SK-N-MC (cell line): Measurements from ENCODE around the gene TP53.

Experiments used
- DNase-seq: peaks from one replicate; pipeline ENCODE4 v3.0.0-alpha.2; 2011; ENCODE audit warnings: low read depth, low spot score
- H3K27ac ChIP-seq: fragments of 200-600 bp; sonication (generic); 2 replicates; pipeline ENCODE4 v1.5.1; 2016; ENCODE audit warnings: mixed run types
- H3K36me3 ChIP-seq: fragments of 200-600 bp; sonication (generic); 2 replicates; pipeline ENCODE4 v1.6.1; 2017; ENCODE audit warnings: antibody characterized with exemption, low read length, mixed read lengths; ENCODE audit not compliant: insufficient read depth
- H3K4me3 ChIP-seq: fragments of 200-600 bp; sonication (generic); 2 replicates; pipeline ENCODE4 v1.5.1; 2016
- H3K9ac ChIP-seq: fragments of 200-600 bp; sonication (generic); 2 replicates; pipeline ENCODE4 v1.8.0; 2017; ENCODE audit warnings: mixed run types, mixed read lengths; ENCODE audit not compliant: insufficient read length
- H3K9me3 ChIP-seq: fragments of 200-600 bp; sonication (generic); 2 replicates; pipeline ENCODE4 v1.6.1; 2017; ENCODE audit warnings: low read depth, mild to moderate bottlenecking, antibody characterized with exemption, low read length, moderate library complexity, mixed read lengths
- EZH2 ChIP-seq: fragments of 200-600 bp; sonication (generic); IDR thresholded peaks from one replicate; pipeline ENCODE4 v1.6.1; 2017; ENCODE audit warnings: antibody characterized with exemption
- FOXP2 ChIP-seq: optimal IDR thresholded peaks from 2 replicates; pipeline ENCODE3; 2011; ENCODE audit warnings: mild to moderate bottlenecking, moderate library complexity; ENCODE audit not compliant: insufficient read depth; ENCODE audit errors: extremely low read length, control extremely low read depth
- POLR2AphosphoS5 ChIP-seq: IDR thresholded peaks from 2 replicates; pipeline ENCODE4 v1.6.1; 2012; ENCODE audit warnings: mild to moderate bottlenecking, low read depth, low read length, borderline replicate concordance

The TP53 gene

DNA sequence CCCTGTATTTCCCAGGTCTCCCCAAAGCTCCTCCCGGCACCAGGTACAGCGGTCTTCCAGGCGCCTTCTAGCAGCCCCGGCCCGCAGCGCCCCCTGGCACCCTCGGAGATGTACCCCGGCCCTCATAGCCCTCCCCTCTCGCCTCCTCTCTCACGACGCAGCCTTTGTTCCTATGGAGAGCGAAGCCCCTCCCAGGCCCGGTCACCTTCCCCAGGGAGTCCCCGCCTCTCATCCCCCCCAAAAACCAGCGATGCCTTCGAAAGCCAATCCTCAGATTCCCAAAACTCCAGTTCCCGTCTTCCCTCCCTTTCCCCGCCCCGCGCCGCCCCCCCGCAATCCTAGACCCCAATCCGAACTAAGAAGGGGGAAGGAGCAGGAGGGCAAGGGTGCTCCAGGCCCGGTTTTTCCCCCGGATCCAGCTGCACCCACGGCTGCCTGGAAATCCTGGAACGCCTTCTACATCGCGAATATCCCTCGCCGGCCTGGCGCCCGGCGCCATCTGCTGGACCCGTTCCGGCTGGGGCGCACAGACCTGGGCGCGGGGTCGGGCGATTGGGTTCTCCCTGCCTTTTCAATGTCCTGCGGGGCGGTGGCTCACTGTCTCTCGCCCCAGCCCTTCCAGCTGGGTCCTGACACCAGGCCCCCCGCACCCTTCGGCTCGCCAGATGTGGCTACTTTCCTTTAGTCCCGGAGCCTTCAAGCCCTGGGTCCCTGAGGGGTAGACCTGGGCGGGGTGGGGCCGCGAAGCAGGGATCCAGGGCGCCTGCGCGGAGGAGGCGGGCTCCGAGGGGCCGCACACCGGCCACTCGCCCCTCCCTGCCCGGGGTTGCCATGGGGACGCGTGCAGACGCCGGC, 29.8 kb upstream of the TP53 start, which contains the start of gene DNAH2:
TSS of gene DNAH2 (plus strand) at position 844 of the 855 bp plus-strand sequence. CDS start 1,991 bp downstream, outside the sequence.
- TF ChIP-seq POLR2AphosphoS5 = peak; percentile 36; the same call in 1 of the 2 replicates
- no peak for TF ChIP-seq EZH2
- TF ChIP-seq FOXP2 = no peak
- H3K4me3 ChIP-seq = peak within 1 kb of the TSS; percentile 97
- H3K9ac ChIP-seq = peak within 1 kb of the TSS; percentile 77
- no peaks in the 10 kb centered on the region for H3K9me3 ChIP-seq
- no peaks in the 10 kb centered on the region for H3K36me3 ChIP-seq
- no peak within 1 kb of the TSS; the same call in 1 of the 2 replicates for H3K27ac ChIP-seq
- DNase-seq = no peak

DNA sequence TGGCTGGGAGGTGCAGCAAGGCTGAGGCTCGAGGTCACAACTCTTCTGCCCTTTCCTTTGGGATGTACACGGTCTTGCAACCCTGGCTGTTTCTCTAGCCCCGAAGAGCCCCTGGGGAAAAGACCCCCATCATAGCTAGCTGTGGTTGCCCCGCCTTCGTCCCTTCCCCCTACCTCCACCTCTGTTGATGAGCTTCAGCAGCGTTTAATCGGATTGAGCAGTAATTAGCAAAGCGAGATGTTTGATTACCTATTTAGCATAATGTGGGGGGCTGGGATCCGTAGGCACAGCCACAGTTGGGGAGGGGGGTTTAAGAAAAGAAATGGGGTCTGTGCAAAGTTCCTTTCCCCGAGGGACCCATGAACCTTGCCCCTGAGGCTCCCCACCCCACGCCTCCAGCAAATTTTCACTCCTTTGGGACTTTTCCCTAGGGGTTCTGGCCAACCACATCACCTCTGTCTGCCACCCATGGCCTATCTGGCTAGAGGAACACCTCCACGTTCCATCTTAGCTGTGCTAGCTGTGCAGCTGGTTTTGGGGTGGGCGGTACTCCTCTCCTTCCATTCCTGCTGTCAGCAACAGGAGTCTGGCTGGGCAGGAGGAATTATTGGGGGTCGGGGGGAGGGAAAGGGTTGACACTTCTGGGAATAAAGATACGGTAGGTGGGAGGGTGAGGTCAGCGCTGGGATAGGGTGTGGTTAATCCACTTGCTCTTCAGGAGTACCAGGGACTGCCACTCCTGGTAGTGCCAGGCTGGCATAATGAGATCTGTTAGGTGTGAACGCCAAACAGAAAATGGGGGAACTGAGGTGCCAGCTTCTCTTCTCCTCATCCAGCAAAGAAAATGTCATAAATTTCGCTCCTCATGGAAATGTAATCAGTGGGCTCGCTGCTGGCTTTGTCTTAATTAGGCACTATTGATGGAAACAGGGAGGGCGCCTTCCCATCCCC, 28.9 kb upstream of the TP53 start:
- no peak for DNase-seq
- H3K36me3 ChIP-seq = no peaks in the 10 kb centered on the region
- no peaks in the 10 kb centered on the region for H3K9me3 ChIP-seq
- H3K9ac ChIP-seq = peak overlapping the region; percentile 28
- TF ChIP-seq POLR2AphosphoS5 (no peak), FOXP2 (no peak), EZH2 (no peak)
- H3K27ac ChIP-seq = no peak overlapping the region
- H3K4me3 ChIP-seq = peak overlapping the region; percentile 97

DNA sequence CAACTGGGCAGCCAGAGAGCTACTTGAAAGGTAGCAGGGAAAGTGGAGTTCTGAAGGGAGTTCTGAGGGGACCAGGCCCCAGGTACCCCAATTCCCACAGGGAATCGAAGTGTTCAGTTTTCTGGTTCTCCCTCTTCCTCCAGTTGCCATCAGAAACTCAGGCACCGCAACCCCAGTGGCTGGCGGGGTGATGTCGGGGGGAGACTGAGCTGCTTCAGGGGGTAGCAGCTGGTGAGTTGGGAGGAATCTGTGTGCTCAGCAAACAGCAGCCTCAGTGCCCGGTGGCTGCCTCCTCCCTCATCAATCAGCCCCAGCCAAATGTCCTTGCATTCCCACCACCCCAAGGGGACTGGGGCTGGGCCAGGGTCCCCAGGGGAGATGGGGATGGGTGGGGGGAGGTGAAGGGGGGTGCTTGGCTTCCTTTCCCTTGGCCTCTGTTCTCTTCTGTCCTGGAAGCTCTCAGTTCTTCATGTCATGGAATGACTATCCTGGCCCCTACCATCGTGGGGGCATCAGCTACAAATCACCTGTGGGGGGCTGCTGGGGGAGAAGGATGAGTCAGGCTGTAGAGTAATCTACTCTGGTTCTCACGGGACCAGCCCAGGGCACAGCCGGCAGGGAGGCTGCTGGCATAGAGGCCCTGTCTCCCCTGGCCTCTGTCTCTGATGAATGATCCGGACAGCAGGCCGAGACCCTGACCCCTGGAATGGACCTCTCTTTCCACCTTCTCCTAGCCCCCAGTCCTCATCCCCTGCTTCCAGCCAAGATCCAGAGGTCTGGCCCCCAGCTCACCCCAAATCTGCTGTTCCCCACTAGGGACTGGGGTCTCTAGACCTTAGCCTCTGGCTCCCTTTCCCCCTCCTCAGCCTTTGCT, 27.7 kb upstream of the TP53 start:
- no peak for TF ChIP-seq EZH2
- TF ChIP-seq POLR2AphosphoS5 = no peak
- no peak overlapping the region for H3K27ac ChIP-seq
- H3K36me3 ChIP-seq = no peaks in the 10 kb centered on the region
- no peaks in the 10 kb centered on the region for H3K9me3 ChIP-seq
- H3K4me3 ChIP-seq = no peak overlapping the region
- H3K9ac ChIP-seq = no peak overlapping the region
- DNase-seq = no peak

DNA sequence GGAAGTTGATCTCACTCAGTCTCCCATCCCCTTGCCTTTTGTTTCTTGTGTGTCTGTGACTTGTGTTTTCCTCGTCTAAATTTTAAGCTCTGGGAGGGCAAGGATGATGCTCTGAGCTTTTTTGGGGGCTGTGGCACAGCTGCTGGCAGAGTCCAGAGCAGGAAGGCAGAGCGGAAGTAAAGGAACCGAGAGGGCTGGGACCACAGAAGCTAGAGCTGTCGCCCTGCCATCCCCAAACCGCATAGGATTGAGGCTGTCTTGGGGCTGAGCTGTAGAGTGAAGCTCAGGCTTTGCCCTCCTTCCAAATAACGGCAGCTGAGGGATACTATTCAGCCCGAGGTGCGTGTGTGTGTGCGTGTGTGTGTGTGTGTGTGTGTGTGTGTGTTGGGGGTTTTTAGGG, 26.5 kb upstream of the TP53 start:
- H3K36me3 ChIP-seq = no peaks in the 10 kb centered on the region
- no peak overlapping the region for H3K9ac ChIP-seq
- H3K4me3 ChIP-seq = no peak overlapping the region
- no peak for DNase-seq
- no peak overlapping the region for H3K27ac ChIP-seq
- no peaks in the 10 kb centered on the region for H3K9me3 ChIP-seq
- TF ChIP-seq FOXP2 (no peak), POLR2AphosphoS5 (no peak), EZH2 (no peak)

DNA sequence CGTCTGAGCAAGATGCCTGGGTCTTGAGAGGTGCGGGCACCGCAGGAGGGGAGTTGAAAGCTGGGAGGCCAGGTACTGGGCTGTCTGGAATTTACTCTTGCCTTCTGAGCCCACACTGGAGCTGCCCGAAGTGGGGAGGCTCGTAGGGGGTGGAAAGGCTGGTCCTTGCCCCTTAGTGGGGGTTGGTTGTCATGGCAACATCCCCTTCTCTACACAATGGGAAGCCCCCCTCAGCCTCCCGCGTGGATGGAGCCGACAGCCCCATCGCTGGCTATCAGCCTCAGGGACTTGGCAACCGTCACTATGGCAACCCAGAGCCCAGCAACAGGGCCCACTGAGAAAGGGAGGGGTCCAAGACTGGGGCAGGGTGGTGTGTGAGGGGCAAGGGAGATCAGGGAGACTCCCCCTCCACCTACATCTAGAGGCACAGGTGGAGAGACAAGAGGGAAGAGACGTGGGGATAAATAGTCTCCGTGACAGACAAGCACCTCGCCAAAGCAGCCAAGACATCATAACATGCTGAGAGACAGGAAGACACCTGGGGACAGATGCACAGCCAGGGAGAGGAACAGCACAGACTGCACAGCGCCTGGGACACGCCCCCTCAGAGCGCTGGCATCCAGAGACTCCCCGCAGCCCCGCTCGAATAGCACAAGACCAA, 25.0 kb upstream of the TP53 start:
- Histone ChIP-seq H3K9me3 (no peaks in the 10 kb centered on the region), H3K4me3 (no peak overlapping the region), H3K9ac (no peak overlapping the region), H3K36me3 (no peaks in the 10 kb centered on the region), H3K27ac (no peak overlapping the region)
- DNase-seq = no peak
- no peak for TF ChIP-seq EZH2
- TF ChIP-seq FOXP2 = no peak
- TF ChIP-seq POLR2AphosphoS5 = no peak

DNA sequence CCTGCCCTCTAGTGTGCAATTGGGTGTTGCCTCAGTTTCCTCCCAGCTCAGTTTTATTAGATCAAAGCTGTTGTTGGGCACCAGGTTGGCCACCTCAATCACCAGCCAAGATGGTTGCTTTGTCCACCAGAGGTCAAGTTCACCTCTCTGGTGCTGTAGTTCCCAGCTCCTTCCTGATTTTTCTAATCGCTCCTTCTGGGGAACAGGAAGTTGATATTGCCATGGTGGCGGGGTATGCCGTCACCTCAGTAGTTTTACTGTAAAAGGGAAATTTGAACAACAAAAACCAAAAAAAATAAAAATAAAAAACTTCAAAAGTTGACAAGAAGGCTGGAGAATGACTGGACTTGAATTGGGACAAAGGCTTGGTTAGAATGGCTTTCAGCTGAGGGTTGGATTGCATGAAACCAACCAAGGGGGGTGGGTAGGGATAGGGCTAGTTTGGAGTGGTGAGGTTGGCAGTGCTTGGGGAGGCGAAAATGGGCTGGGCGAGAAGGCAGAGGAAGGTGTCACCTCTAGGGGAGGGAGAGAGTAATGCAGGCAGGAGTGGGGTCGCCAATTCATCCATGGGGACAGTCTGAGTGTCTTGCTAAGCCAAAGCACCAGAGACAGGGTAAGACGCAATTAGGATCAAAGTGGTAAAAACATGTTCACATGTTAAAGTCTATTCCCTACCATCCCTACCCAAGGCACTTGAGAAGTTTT, 23.9 kb upstream of the TP53 start:
- TF ChIP-seq EZH2 = no peak
- no peak for TF ChIP-seq POLR2AphosphoS5
- no peak for TF ChIP-seq FOXP2
- DNase-seq = no peak

DNA sequence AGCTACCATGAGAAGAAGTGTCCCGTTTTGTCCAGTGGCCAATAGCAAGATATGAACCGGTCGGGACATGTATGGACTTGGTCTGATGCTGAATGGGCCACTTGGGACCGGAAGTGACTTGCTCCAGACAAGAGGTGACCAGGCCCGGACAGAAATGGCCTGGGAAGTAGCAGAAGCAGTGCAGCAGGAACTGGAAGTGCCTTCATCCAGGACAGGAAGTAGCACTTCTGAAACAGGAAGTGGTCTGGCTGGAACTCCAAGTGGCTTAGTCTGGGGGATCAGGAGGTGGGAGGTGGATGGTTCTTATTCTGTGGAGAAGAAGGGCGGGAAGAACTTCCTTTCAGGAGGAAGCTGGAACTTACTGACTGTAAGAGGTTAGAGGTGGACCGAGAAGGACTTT, 23.0 kb upstream of the TP53 start:
- no peak for TF ChIP-seq POLR2AphosphoS5
- no peak for TF ChIP-seq EZH2
- TF ChIP-seq FOXP2 = no peak
- Histone ChIP-seq H3K27ac (no peak overlapping the region), H3K36me3 (no peaks in the 10 kb centered on the region), H3K9ac (no peak overlapping the region), H3K9me3 (no peaks in the 10 kb centered on the region), H3K4me3 (no peak overlapping the region)
- no peak for DNase-seq

More for the DNA sequence above, 23.9 kb upstream of the TP53 start:
- no peak overlapping the region for H3K4me3 ChIP-seq
- no peaks in the 10 kb centered on the region for H3K36me3 ChIP-seq
- no peak overlapping the region for H3K27ac ChIP-seq
- H3K9me3 ChIP-seq = no peaks in the 10 kb centered on the region
- no peak overlapping the region for H3K9ac ChIP-seq
